ENCODE data around the gene CCER1.

CCER1 gene

DNA sequence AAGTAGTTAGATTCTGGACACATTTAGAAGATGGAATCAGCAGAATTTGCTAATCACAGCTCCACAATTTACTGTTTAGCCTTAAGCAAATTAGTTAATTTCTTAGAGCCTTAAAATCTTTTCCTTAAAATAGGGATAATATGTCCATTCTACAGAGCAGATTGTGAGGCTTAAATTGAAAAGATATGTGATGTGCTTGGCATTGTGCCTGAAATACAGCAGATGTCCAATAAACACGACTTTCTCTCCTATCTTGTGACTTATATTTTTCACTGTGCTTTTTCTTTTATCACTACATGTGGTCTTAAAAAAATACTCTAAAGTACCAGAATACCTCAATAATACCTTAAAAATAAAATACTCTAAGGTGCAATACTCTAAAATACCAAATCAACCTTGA lies 30.6 kb downstream of the CCER1 start:
- no peaks in the 10 kb centered on the region for H3K9me3 ChIP-seq (ENCODE audit: insufficient read depth, low read length, severe bottlenecking)
- TF ChIP-seq, protein P1, sequence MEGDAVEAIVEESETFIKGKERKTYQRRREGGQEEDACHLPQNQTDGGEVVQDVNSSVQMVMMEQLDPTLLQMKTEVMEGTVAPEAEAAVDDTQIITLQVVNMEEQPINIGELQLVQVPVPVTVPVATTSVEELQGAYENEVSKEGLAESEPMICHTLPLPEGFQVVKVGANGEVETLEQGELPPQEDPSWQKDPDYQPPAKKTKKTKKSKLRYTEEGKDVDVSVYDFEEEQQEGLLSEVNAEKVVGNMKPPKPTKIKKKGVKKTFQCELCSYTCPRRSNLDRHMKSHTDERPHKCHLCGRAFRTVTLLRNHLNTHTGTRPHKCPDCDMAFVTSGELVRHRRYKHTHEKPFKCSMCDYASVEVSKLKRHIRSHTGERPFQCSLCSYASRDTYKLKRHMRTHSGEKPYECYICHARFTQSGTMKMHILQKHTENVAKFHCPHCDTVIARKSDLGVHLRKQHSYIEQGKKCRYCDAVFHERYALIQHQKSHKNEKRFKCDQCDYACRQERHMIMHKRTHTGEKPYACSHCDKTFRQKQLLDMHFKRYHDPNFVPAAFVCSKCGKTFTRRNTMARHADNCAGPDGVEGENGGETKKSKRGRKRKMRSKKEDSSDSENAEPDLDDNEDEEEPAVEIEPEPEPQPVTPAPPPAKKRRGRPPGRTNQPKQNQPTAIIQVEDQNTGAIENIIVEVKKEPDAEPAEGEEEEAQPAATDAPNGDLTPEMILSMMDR (IDR thresholded peaks at IDR 0.05; ENCODE audit: borderline replicate concordance, extremely low read depth, low read length, poor library complexity, severe bottlenecking): no peak
- TF ChIP-seq EZH2 (IDR thresholded peaks at IDR 0.05; ENCODE audit: borderline replicate concordance, low read depth, low read length, severe bottlenecking): no peak
- ATAC-seq (ENCODE audit: insufficient read depth, low read depth) (no peak), DNase-seq (no peak)
- H3K79me2 ChIP-seq (ENCODE audit: insufficient read depth, low read length): no peaks in the 10 kb centered on the region
- peaks cover 3% of the 10 kb centered on the region for H3K27me3 ChIP-seq (ENCODE audit: insufficient read depth, low read length, poor library complexity)
- no peak overlapping the region for H3K4me3 ChIP-seq (ENCODE audit: low read depth in 1 of 2, low read length in 2 of 2)
- H3K4me2 ChIP-seq (ENCODE audit: insufficient read depth, low read length): no peak overlapping the region
- H3K36me3 ChIP-seq (ENCODE audit: insufficient read depth, low read length): no peaks in the 10 kb centered on the region
- no peaks in the 10 kb centered on the region for H3K4me1 ChIP-seq (ENCODE audit: insufficient read depth, low read length)
- H2AFZ ChIP-seq (ENCODE audit: low read depth, low read length): no peak overlapping the region
- no peak overlapping the region for H3K9ac ChIP-seq (ENCODE audit: low read depth, low read length)
- no peaks in the 10 kb centered on the region for H4K20me1 ChIP-seq (ENCODE audit: insufficient read depth, low read length)
- no peak overlapping the region for H3K27ac ChIP-seq (ENCODE audit: low read length)

DNA sequence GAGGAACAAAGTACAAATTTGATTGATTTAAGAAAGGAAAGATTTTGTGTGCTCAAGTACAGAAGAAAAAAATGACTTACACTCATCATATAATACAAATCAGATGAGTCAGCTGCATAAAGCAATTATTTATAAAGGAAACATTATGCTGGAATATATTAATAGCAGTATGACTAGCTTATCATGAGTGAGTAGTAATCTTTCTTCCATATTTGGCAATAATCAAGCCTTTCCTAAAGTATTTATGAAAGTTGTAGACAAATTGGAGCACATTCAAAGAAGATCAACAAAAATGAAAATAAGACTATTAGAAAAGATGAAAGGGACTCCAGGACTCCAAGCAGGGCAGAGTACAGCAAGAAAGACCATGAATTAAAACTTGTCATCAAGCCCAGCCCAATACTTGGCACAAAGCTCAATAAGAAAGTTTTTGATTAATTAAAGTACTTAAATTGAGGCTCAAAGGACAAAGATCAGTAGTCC lies 32.8 kb downstream of the CCER1 start:
- Histone ChIP-seq H3K9me3 (ENCODE audit: insufficient read depth, low read length, severe bottlenecking) (no peaks in the 10 kb centered on the region), H3K27me3 (ENCODE audit: insufficient read depth, low read length, poor library complexity) (peaks cover 3% of the 10 kb centered on the region), H3K4me1 (ENCODE audit: insufficient read depth, low read length) (no peaks in the 10 kb centered on the region), H2AFZ (ENCODE audit: low read depth, low read length) (no peak overlapping the region), H4K20me1 (ENCODE audit: insufficient read depth, low read length) (no peaks in the 10 kb centered on the region), H3K4me3 (ENCODE audit: low read depth in 1 of 2, low read length in 2 of 2) (no peak overlapping the region), H3K9ac (ENCODE audit: low read depth, low read length) (no peak overlapping the region), H3K27ac (ENCODE audit: low read length) (no peak overlapping the region), H3K36me3 (ENCODE audit: insufficient read depth, low read length) (no peaks in the 10 kb centered on the region), H3K4me2 (ENCODE audit: insufficient read depth, low read length) (no peak overlapping the region), H3K79me2 (ENCODE audit: insufficient read depth, low read length) (no peaks in the 10 kb centered on the region)
- DNase-seq (no peak), ATAC-seq (ENCODE audit: insufficient read depth, low read depth) (no peak)
- TF ChIP-seq EZH2 (IDR thresholded peaks at IDR 0.05; ENCODE audit: borderline replicate concordance, low read depth, low read length, severe bottlenecking): no peak
- TF ChIP-seq, protein P1 (IDR thresholded peaks at IDR 0.05; ENCODE audit: borderline replicate concordance, extremely low read depth, low read length, poor library complexity, severe bottlenecking): no peak

DNA sequence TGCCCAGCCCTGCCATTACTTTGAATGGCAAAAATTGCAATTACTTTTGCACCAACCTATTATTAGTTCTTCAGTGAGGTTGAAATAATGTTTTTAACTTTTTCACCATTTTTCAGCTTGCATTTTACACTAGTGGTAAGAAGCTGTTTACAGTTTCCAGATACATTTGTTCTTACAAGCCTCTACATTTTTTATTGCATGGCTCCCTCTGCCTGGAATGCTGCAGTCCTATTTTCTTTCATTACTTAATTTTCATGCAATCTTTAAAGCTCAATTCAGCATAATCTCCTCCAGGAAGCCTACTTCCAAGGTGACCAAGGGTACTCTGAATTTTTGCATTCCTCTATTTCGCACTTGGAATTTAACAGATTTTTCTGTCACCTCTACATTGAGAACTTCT lies 33.4 kb downstream of the CCER1 start:
- no peak for TF ChIP-seq EZH2 (IDR thresholded peaks at IDR 0.05; ENCODE audit: borderline replicate concordance, low read depth, low read length, severe bottlenecking)
- TF ChIP-seq, protein P1 (IDR thresholded peaks at IDR 0.05; ENCODE audit: borderline replicate concordance, extremely low read depth, low read length, poor library complexity, severe bottlenecking): no peak
- Histone ChIP-seq H2AFZ (ENCODE audit: low read depth, low read length) (no peak overlapping the region), H4K20me1 (ENCODE audit: insufficient read depth, low read length) (no peaks in the 10 kb centered on the region), H3K4me1 (ENCODE audit: insufficient read depth, low read length) (no peaks in the 10 kb centered on the region), H3K27me3 (ENCODE audit: insufficient read depth, low read length, poor library complexity) (peaks cover 3% of the 10 kb centered on the region), H3K9ac (ENCODE audit: low read depth, low read length) (no peak overlapping the region), H3K4me2 (ENCODE audit: insufficient read depth, low read length) (no peak overlapping the region), H3K9me3 (ENCODE audit: insufficient read depth, low read length, severe bottlenecking) (no peaks in the 10 kb centered on the region), H3K36me3 (ENCODE audit: insufficient read depth, low read length) (no peaks in the 10 kb centered on the region), H3K79me2 (ENCODE audit: insufficient read depth, low read length) (no peaks in the 10 kb centered on the region), H3K27ac (ENCODE audit: low read length) (no peak overlapping the region), H3K4me3 (ENCODE audit: low read depth in 1 of 2, low read length in 2 of 2) (no peak overlapping the region)
- DNase-seq (no peak), ATAC-seq (ENCODE audit: insufficient read depth, low read depth) (no peak)

DNA sequence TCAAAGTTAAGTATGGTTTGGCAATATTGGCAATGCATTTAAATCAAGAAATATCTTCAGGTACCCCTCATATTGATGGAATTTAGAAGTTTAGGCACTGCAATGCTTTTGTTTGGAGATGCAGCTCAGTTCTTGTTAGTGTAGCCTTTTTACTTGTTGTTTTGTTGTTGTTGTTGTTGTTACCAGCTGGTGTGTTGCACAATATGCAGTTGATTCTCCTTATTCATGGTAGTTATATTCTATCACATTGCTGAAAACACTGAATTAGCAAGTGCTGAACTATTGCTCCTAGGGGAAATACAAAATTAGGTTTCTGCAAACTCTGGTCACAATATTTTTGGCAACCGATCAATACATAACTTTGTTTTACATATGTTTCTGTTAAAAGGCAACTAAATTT lies 34.8 kb downstream of the CCER1 start:
- Histone ChIP-seq H3K36me3 (ENCODE audit: insufficient read depth, low read length) (no peaks in the 10 kb centered on the region), H2AFZ (ENCODE audit: low read depth, low read length) (no peak overlapping the region), H3K79me2 (ENCODE audit: insufficient read depth, low read length) (no peaks in the 10 kb centered on the region), H4K20me1 (ENCODE audit: insufficient read depth, low read length) (no peaks in the 10 kb centered on the region), H3K27ac (ENCODE audit: low read length) (no peak overlapping the region), H3K9ac (ENCODE audit: low read depth, low read length) (no peak overlapping the region), H3K9me3 (ENCODE audit: insufficient read depth, low read length, severe bottlenecking) (no peaks in the 10 kb centered on the region), H3K27me3 (ENCODE audit: insufficient read depth, low read length, poor library complexity) (peaks cover 3% of the 10 kb centered on the region), H3K4me2 (ENCODE audit: insufficient read depth, low read length) (no peak overlapping the region), H3K4me3 (ENCODE audit: low read depth in 1 of 2, low read length in 2 of 2) (no peak overlapping the region), H3K4me1 (ENCODE audit: insufficient read depth, low read length) (no peaks in the 10 kb centered on the region)
- ATAC-seq (ENCODE audit: insufficient read depth, low read depth) (no peak), DNase-seq (no peak)
- TF ChIP-seq, protein P1 (IDR thresholded peaks at IDR 0.05; ENCODE audit: borderline replicate concordance, extremely low read depth, low read length, poor library complexity, severe bottlenecking): no peak
- no peak for TF ChIP-seq EZH2 (IDR thresholded peaks at IDR 0.05; ENCODE audit: borderline replicate concordance, low read depth, low read length, severe bottlenecking)
